HG03439 (cell line): Measurements from ENCODE around the gene DDX11.
"Not testable (repeated sequence)": the region's sequence is repeated elsewhere in the genome, so short reads cannot be mapped to it uniquely, and the experiment has no call there.

Experiments used
- ATAC-seq: cut with Tn5 transposase; IDR thresholded peaks from one replicate; pipeline ENCODE4 v1.9.1; 2021; ENCODE audit warnings: mild to moderate bottlenecking, moderate library complexity; ENCODE audit not compliant: unreplicated experiment

Gene DDX11

DNA sequence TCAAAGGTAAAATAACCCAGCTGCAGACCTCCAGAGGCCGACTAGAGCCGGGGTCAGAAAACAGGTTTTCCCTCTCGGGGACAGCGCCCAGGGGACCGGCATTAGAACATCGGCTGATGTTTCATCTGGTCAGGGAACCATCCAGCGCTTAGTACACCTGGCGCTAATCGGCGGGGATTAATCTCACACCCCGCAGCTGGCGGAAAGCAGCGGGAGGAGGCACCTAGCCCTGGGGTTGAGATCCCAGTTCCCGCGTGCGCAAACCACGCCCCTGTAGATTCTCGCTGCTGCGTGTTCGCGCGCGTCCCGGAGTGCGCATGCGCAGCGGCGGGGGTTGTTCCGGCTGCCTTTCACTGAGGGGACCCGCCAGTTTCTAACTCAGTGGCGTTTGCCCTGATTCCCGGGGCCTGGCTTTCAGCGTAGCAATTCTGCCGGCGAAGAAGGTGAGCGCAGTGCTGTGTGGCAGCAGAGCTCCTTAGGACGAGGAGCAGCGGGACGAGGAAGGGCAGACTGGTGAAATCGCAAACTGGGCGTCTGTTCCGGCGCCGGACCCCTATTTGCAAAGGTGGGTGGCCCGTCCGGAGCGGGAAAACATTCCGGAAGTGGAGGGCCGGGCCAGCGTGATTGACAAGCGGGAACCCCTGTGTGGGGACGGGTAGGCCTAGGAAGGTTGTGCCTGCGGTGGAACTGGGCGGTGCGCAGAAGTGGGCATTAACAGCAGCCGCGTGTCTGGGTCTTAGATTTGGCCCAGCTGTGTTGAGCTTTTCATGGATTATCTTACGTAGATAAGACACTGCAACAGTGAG lies at the start of gene DDX11:
TSS of gene DDX11 (plus strand) at position 334 of the 806 bp plus-strand sequence. CDS start 4,534 bp downstream, outside the sequence.
- peak; percentile 95 for ATAC-seq

DNA sequence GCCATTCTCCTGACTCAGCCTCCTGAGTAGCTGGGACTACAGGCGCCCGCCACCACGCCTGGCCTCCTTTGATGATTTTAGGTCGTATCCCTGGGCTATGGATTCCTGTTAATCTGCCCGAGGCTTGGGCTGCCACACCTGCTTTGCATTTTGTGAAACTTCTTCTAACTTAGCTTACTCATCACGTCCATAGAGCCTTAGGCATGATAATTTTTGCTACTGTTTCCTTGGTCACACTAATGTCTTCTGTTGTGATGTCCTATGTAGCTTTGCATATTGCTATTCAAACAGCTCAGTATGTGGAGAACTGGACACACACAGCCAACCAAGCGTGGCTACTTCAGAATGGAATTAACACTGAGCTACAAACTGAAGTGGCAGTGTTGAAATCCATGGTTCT lies 47.5 kb upstream of the DDX11 start:
- no peak for ATAC-seq

DNA sequence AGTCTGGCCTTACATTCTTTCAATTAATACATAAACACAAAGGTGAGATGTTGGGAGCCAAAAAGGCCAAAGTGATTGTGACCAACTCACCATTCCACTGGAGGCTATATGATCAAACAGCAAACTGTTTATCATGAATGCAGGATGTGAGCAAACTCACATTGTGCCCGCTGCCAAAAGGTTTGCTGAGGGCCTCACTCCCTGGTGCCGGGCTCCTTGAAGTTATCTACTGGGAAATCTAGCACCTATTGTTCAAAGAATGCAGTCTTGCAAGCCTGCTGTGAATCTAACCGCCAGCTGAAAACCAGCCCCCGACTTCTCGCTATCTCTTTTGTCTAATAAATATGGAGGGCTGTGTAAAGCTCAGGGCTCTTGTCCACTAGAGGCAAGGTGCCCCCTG lies 46.7 kb upstream of the DDX11 start:
- not testable (repeated sequence) for ATAC-seq

DNA sequence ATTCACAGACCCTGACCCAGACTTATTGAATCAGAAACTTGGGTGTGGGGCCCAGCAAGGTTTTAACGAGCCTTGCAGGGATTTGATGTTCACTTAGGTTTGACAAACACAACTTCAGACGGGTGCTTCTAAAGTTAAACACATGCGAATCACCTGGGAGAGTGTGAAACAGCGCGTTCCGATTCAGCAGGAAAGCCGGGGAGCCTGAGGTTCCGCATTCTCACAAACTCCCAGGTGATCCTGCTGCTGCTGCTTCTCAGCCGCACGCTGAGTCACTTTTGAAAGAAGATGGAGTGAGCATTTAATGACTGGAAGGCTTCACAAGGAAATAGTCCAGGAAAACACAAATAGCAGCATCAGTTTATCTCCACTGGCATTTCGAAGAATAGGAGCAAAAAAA lies 44.2 kb upstream of the DDX11 start:
- ATAC-seq = no peak

DNA sequence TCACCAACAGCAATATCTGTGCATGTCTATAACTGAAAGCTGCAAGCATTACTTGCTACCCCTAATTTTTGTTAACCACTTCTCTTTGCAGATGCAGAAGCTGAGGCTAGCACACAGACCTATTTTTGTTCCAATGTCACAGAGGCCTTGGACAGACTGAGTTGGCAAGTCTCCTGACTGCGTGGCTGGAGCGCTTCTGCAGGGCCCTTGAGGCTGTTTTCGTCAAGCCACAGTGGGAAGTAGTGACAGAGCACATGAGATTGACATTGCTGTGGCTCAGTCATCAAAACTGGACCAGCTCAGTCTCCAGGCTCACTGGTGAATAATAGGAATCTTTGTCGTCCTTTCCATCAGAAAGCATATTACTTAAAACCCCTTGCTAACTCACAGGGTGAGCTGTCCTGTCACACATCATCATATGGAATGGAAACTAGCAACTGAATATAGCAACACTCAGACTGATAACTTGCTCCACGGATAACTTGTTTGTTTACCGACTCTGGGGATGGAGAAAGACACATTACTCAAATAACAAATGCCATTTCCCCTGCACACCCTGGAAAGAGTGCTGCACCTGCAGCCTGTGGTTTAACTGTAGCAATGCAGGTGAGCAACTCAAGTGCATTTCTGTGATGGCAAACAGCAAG lies 43.6 kb upstream of the DDX11 start:
- no peak for ATAC-seq

DNA sequence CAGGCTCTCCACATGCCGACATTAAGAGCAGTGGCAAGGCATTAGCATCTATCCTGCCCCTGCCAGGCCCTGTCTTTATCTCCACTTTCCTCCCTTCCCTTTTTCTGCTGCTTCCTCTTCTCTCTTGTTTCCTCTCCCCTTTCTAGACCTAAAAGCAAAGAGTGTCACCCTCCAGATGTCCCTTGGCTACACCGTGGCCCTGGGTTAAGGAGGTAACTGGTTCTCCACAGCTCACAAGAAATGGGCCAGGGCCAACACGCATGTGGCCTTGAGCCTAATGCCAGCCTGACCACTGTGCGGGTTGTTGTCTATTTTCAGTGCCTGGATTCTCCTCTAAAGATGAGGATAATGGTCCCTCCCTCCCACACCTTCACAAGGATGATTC lies 41.7 kb upstream of the DDX11 start:
- no peak for ATAC-seq

DNA sequence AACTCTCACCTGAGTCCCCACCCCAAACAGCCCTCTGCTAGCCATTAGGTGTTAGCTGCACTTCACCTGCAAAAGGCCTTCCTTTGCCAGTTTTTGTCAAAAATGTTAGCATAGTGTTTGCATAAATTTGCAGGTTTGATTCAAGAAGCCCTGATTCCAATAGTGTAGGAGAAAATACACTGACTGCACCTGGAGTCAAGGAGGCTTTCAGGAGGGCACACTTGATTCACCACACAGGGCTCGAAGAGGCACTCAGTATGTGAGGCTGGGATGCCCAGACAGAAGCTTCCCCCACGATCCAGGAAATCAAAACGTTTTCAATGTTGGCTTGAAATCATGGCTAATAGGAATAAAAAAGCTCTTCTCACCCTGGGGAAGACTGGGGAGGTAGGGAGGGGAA lies 40.5 kb upstream of the DDX11 start:
- no peak for ATAC-seq

DNA sequence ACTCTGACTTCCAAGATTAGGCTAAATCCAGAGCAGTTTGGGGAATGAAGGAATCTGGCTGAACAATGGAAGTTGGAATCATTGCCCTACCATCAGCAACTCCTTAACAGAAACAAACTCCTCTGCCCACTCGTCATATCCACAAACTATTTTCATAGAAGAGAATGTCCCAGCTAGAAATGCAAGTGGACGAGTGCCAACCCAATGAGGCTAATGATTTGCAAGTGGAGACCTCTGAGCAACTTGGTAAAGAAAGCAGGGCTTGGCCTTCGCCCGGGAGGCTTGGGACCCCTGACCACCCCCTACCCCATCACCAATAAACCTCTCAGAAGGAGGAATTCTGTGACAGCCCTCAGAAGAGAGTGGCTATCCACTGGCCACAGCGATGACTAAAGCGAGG lies 40.0 kb upstream of the DDX11 start:
- ATAC-seq = no peak

DNA sequence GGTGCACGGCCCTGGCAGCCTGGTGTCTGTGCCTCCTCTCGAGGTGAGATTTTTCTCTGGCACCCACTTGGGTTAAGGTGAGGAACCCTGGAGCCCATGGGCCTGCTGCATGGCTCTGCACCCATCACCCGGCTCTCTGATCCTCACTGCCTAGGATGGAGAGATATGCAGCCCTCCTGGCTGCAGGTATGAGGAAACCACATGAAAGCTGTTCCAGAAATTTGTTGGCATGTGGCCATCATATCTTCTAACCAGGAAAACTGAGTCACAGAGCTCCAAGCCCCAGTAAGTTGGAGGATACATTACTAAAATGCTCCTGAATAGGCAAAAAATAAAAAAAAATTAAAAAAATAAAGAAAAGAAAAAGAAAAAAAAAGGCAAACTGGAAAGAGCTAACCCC lies 39.3 kb upstream of the DDX11 start:
- no peak for ATAC-seq

DNA sequence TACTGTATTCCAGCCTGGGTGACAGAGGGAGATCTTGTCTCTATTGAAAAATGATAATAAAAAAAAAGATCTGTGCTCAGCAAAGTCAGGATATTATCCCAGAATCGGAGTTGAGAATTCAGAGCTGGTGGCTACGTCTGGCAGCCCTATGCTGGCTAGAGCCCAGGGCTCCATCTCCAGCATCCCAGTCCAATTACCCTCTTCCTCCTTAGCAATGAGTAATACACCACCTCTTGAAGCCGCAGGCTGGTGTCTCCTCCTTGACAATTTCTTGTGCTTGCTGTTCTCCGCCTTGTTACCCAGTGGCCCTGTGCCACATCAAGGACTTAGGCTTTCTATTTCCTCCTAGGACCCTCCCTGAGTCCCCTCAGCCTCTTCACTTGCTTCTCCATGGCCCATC lies 38.4 kb upstream of the DDX11 start:
- no peak for ATAC-seq

DNA sequence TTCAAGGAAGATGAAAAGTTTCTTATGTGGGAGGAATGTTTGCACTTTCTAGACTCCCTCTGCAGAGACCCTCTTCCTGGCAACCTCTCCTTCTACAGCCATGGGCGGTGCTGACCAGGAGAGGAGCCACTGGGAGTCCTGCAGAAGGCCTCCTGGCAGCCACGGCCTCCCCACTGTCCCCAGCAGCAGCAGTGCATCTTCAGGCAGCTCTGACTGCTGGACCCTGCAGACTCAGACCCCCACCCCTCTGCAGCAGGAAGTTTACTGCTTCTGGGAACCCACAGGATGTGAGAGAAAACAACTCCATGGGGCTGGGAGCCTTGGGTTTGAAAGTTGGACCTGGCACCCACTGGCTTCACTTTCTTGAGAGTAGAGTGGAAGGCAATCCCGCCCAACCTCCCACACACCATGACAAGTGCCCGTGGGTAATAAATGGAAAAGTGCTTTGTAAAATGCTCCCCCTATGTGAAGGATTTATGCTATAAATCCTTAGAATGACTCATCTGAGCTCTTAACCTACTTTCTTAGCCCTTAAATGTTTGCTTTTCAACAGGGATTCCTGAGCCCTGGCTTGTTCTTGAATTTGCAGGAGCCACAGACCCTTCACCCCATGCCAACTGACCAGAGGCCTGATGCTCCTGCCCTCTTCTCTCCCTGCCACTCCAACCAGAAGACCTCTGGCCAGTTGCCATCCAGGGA lies 37.5 kb upstream of the DDX11 start:
- ATAC-seq = no peak

DNA sequence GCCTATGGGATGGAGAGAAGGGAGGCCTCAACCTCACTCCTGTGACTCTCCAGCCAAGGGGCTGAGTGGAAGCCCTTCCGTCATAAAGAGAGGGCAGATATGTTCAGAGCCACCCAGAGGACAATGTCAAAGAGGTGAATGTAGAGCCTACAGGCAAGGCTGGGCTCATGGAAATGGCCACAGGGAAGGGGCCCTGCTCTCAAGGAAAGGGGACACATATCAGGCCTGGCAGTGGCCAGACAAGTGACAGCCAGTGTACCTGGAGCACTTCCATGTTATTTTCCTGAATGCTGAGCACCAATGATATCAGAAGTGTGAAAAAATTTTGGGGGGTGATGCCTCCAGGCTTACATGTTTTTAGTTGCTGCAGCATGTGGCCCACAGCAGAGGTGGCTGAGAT lies 36.6 kb upstream of the DDX11 start:
- no peak for ATAC-seq

DNA sequence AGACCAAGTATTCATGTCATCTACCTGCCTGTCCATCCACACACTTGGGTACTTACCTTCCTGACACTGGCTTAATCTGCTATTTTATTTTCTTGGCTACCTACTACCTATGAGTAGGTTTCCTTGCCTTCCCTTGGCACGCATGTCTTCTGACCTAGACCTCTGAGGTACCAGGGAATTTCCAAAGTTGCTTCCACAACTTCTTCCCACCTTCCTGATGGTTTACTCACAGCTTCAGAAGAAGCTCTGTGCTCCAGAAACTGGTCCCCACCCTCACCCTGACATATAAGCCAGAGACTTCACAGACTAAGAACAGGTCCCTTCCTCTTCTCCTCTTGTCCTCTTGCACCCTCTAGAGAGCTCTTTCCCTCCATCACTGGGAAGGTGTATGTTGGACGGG lies 35.7 kb upstream of the DDX11 start:
- ATAC-seq = no peak

DNA sequence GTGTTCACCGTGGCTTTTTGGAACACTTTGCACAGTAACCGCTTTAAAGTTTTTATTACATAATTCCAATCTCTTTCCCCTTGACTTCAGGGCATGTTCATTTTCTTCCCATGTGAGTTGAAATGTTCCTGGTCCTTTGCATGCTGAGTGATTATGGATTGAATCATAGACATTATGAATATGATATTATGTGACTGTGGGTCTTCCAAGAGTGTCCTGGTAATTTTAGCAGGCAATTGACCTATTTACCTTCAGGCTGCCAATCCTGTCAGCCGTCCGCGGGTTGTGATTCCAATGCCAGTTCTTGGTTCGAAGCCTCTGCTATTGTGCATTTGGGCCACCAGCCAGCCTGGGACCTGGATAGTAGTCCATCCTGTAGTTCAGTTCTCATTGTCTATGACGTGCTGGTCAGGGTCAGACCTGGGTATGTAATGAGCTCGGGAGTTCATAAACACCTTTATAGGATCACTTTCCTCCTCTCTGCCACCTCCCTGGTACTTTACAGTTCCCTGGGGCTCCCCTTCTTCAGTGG lies 32.6 kb upstream of the DDX11 start:
- no peak for ATAC-seq

DNA sequence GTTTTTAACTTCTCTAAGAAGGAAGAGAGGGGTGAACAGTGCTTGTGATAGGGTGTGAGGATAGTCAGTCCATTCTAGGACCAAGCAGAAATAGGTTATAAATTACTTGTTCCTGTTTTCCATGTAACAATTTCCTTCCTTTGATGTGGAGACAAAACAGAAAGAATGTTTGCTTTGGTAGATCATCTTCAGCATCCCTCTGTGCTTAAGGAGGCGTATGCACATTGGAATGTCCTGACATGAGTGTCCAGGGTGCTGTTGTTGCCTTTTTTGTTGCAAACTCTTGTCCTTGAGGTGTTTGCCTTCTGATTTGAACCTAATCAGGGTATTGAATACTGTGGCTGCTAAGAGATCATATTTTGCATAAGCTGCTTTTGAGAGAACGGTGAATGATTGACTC lies 23.5 kb upstream of the DDX11 start:
- not testable (repeated sequence) for ATAC-seq

DNA sequence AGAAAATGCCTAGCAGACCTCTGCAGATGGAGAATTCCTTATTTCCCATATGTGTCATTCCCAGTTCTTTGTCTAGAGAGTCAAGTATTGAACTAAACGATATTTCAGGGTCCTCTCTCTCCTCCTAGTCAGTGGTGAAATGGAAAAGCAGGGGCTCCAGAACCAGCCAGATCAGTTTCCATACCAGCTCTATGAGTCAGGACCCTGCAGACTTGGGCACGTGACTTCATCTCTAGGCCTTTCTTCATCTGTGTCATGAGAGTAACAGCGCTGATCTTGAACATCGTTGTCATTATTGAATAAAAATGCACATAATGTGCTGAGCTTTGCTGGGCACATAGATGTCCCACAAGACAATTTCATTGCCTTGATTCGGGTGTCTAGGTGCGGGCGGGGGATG lies 23.1 kb upstream of the DDX11 start:
- ATAC-seq = not testable (repeated sequence)

DNA sequence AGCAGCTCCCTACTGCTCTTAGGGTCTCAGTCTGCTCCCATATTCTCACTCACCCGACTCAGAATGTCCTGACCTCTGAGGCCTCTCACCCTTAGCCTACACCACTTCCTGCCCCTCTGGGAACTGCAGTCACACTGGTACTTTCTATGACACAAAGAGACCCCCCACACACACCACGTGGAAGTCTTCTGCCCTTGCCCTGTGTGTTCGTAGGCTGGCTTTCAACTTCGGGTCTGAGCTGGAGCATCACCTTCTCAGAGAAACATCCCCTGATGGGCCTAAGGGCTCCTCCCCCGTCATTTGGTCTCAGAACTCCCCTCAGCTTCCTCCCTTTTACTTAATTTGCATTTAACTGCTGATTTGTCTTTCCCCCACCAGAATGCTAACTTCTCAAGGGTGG lies 22.0 kb upstream of the DDX11 start:
- ATAC-seq = not testable (repeated sequence)

DNA sequence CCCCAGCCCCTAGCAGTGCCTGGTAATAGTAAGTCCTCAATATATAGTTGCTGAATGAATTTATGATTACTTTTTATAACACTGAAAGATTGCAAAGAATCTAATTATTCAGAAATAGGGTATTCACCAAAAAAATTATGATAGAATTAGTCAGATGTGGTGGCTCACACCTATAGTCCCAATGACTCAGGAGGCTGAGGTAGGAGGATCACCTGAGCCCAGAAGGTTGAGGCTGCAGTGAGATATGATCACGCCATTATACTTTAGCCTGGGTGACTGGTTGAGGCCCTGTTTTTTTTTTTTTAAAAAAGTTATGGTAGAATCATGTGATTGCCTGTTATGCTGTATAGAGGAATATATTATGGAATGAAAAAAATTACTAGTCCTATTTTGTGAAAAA lies 21.5 kb upstream of the DDX11 start:
- ATAC-seq = not testable (repeated sequence)

DNA sequence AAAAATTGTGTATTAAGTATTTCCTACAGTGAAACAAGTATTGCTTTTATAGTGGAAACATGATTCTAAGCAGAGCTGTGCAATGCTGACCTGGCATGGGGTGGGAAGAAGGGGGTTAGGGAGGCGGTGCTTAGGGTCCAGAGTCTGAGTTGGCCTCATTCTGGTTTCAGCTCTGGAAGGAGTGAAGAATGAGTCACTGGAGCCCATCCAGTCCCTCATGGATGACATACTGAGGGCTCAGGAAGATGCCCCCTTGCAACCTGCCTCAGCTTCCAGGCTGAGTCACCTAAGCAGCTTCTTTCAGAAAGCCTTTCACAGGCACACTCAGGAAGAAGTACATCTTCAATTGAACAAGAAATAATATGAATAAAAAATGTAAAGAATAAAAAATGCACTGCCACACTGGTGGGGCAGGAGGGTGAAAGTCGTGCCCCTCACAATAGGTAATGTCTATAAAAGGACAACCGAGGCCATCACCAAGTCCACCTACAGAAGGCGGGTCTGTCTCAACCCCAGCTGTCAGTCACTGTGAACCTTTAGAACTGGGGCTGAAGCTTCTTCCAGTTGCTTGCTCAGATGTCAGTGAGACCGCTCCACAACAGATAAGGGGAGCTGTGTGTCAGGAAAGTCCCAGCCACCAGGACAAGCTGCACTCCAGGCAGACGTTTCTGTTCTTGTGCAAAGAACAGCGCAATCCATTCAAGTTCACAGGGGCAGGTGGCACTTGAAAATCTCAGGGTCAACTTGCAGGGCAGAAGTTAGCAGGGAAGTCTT lies 20.8 kb upstream of the DDX11 start:
- ATAC-seq = not testable (repeated sequence)

DNA sequence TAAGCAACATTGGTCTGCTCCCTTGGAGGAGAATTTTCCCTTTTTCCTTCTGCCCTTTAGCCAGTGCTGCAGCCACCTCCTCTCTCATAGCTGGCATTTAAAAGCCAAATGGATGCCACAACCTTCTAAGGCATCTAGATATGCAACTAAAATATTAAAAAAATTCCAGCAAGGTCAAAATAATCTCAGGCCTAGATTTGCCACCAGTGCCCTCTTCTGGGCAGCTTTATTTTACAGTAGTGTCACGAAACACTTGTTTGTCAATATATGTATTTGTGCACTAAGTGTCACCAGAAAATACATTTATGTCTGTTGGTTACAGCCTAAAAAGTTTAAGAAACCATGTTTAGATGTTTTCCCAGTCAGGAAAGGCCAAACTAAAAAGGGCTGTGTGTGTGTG lies 19.7 kb upstream of the DDX11 start:
- not testable (repeated sequence) for ATAC-seq

DNA sequence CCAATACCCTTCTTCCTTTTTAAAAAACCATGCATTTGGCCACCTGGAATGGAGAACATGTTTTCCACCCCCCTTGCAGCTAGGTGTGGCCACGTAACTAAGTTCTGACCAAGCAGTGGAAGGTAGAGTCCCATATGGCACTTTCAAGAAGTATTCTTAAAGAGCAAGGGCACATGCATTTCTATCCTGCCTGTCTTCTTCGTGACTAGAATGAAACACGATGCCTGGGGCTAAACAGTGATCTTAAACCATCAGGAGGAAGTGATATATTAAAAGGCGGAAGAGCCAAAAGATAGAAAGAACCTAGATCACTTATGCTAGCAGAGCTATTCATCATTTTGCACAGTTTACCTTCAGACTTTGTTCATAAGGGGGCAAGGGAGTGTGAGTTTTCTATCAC lies 16.0 kb upstream of the DDX11 start:
- ATAC-seq = no peak
